HG03103 (cell line): ENCODE results near the gene MSH2.
"Not testable (repeated sequence)": the region's sequence is repeated elsewhere in the genome, so short reads cannot be mapped to it uniquely, and the experiment has no call there.

Source experiments
- ATAC-seq: cut with Tn5 transposase; IDR thresholded peaks from one replicate; pipeline ENCODE4 v1.9.1; 2021; ENCODE audit warnings: low read depth; ENCODE audit not compliant: unreplicated experiment

Gene MSH2

GRCh38 chr2:47402805-47403608, at the start of gene MSH2:
Gene MSH2, plus strand, starts transcription at chr2:47403156. Its CDS starts 36 bp downstream, at chr2:47403192.
- peak; percentile 91 for ATAC-seq

- no peak for ATAC-seq
These were observed 48.7 kb upstream of the MSH2 start for GRCh38 chr2:47354013-47354847.

- no peak for ATAC-seq
These were observed 48.1 kb upstream of the MSH2 start for GRCh38 chr2:47354848-47355204.

- no peak for ATAC-seq
These were observed 45.5 kb upstream of the MSH2 start for GRCh38 chr2:47357483-47357882.

- ATAC-seq = no peak
These were observed 43.5 kb upstream of the MSH2 start for GRCh38 chr2:47359375-47359868.

GRCh38 chr2:47360283-47360682, 42.7 kb upstream of the MSH2 start:
- no peak for ATAC-seq

- no peak for ATAC-seq
These were observed 42.0 kb upstream of the MSH2 start for GRCh38 chr2:47360927-47361326.

GRCh38 chr2:47361505-47362229, 41.3 kb upstream of the MSH2 start:
- not testable (repeated sequence) for ATAC-seq

GRCh38 chr2:47373747-47374146, 29.2 kb upstream of the MSH2 start:
- no peak for ATAC-seq

- ATAC-seq = no peak
These were observed 27.6 kb upstream of the MSH2 start for GRCh38 chr2:47375307-47375706.

- ATAC-seq = no peak
These were observed 23.6 kb upstream of the MSH2 start for GRCh38 chr2:47379384-47379783.

- no peak for ATAC-seq
These were observed 21.5 kb upstream of the MSH2 start for GRCh38 chr2:47381408-47381807.

- ATAC-seq = no peak
These were observed 16.4 kb upstream of the MSH2 start for GRCh38 chr2:47386551-47386950.

- no peak for ATAC-seq
These were observed 14.1 kb upstream of the MSH2 start for GRCh38 chr2:47388888-47389287.

- no peak for ATAC-seq
These were observed 13.3 kb upstream of the MSH2 start for GRCh38 chr2:47389692-47390091.

- no peak for ATAC-seq
These were observed 984 bp upstream of the MSH2 start for GRCh38 chr2:47401789-47402554.

GRCh38 chr2:47402555-47402804, 476 bp upstream of the MSH2 start:
- no peak for ATAC-seq

- no peak for ATAC-seq
These were observed 745 bp downstream of the MSH2 start for GRCh38 chr2:47403609-47404193.

- ATAC-seq = no peak
These were observed 1.4 kb downstream of the MSH2 start for GRCh38 chr2:47404356-47404755.

GRCh38 chr2:47405757-47406156, 2.8 kb downstream of the MSH2 start:
- ATAC-seq = no peak
